Activated B cell treated with CpG ODN at 0.5 μM for 24 hours (primary cell): ENCODE results near the gene DMTF1. TPM values are rescaled to one million over a fixed set of nuclear protein-coding genes. Genes with fewer than 3 reads are reported as not detected.

Source experiments
- ATAC-seq: fragments of 200-7000 bp; cut with Tn5 transposase; one replicate; pipeline ENCODE4 v1.10.0; 2021; ENCODE audit warnings: low read depth, mild to moderate bottlenecking, moderate library complexity
- CTCF ChIA-PET: fragments of 350-600 bp; sonication (Branson Sonifier 250); formaldehyde crosslinking; loops from one replicate; lab custom pipeline; 2021; ENCODE audit warnings: antibody characterized with exemption; lab: Charles Lee
- POLR2A ChIA-PET: fragments of 350-600 bp; sonication (Branson Sonifier 250); formaldehyde crosslinking; loops from one replicate; lab custom pipeline; 2021; ENCODE audit warnings: antibody characterized with exemption; lab: Charles Lee
- DNase-seq: peaks from one replicate; pipeline ENCODE4 v3.0.0; 2022
- H3K27ac Mint-ChIP-seq: one replicate; pipeline ENCODE4 v1.8.0; 2020; ENCODE audit warnings: mixed read lengths
- H3K27me3 Mint-ChIP-seq: one replicate; pipeline ENCODE4 v1.8.0; 2021; ENCODE audit warnings: mixed read lengths
- H3K36me3 Mint-ChIP-seq: one replicate; pipeline ENCODE4 v1.8.0; 2021; ENCODE audit warnings: low read depth, mixed read lengths
- H3K4me1 Mint-ChIP-seq: one replicate; pipeline ENCODE4 v1.8.0; 2021; ENCODE audit warnings: mixed read lengths
- H3K4me3 Mint-ChIP-seq: one replicate; pipeline ENCODE4 v1.8.0; 2020; ENCODE audit warnings: mild to moderate bottlenecking, mixed read lengths
- H3K9me3 Mint-ChIP-seq: one replicate; pipeline ENCODE4 v1.8.0; 2020; ENCODE audit warnings: mixed read lengths
- CTCF ChIP-seq: fragments of 200-600 bp; IDR thresholded peaks from one replicate; pipeline ENCODE4 v1.8.0; 2022; ENCODE audit warnings: antibody characterized with exemption, mild to moderate bottlenecking
- intact Hi-C: fragments of 100-400 bp; cut with micrococcal nuclease; formaldehyde crosslinking; loops from one replicate; pipeline ENCODE4 v1.15.1; 2024
- total RNA-seq: library from RNA; stranded (reverse); gene quantifications from 2 replicates; pipeline ENCODE4 v1.2.3, GENCODE V29; 2022

Gene DMTF1, protein sequence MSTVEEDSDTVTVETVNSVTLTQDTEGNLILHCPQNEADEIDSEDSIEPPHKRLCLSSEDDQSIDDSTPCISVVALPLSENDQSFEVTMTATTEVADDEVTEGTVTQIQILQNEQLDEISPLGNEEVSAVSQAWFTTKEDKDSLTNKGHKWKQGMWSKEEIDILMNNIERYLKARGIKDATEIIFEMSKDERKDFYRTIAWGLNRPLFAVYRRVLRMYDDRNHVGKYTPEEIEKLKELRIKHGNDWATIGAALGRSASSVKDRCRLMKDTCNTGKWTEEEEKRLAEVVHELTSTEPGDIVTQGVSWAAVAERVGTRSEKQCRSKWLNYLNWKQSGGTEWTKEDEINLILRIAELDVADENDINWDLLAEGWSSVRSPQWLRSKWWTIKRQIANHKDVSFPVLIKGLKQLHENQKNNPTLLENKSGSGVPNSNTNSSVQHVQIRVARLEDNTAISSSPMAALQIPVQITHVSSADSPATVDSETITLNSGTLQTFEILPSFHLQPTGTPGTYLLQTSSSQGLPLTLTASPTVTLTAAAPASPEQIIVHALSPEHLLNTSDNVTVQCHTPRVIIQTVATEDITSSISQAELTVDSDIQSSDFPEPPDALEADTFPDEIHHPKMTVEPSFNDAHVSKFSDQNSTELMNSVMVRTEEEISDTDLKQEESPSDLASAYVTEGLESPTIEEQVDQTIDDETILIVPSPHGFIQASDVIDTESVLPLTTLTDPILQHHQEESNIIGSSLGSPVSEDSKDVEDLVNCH
- total RNA-seq = 159 and 175 TPM in 2 replicates

DNA sequence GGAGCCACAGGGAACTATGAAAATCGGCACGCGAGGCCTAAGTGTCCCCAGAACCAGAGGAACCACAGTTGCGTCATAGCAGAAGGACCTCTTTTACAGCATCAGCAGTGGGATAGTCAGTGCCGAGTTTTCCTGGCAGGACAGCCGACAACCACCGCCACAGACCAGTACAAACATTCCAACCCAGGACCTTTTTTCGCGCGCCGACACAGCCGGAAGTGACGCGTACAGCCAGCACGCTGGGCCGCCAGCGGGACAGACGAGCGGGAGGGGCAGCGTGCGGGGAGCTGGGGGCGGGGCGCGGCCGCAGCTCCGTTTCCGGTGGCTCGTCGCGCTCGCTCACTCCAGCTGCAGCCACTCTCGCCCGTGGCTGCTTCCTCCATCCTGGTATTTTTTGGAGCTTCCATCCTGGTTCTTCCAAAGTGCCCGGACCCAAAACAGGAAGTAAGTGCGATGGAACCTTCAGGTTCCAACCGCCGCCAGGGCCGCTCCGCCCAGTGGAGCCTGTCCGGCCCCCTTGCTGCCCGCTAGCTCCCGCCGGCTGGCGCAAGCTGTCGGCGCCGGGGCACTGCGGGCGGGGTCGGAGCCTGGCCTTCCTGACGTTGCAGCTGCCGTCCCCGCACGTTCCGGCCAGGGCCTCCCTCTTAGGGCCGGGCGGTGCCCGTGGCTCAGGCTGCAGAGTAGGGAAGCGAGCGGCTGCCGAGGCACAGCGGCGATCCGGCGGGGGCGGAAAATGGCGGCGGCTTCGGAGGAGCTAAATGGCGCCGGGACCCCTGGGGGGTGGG, at the start of gene DMTF1:
Gene DMTF1, plus strand, starts transcription at position 342 of the 785 bp plus-strand sequence. CDS start 12,489 bp downstream, outside the sequence.
- ChIA-PET CTCF (interaction anchor here (0.7 to 1.0 kb wide), 2 partner anchors 10 to 70 kb away, joined by 3 read pairs; no protein-coding TSS in a partner anchor), POLR2A (interaction anchor here (0.6 to 9.4 kb wide), 20 partner anchors 9 to 723 kb away, joined by 3 to 311 read pairs (median 5); partner anchors contain the start of genes CROT, DBF4, ELAPOR2 and SLC25A40)
- Mint-ChIP-seq H3K9me3 (no peaks in the 10 kb centered on the region), H3K27me3 (no peaks in the 10 kb centered on the region), H3K4me1 (peaks cover 49% of the 10 kb centered on the region), H3K4me3 (peak within 1 kb of the TSS; percentile 99), H3K36me3 (peaks cover 30% of the 10 kb centered on the region), H3K27ac (peak within 1 kb of the TSS; percentile 99)
- no peak for TF ChIP-seq CTCF
- peak; percentile 81 for DNase-seq
- ATAC-seq = peak; percentile 85
- intact Hi-C loops = loop anchor here (1.0 to 10.0 kb wide), 12 partner anchors 35 to 1065 kb away; partner anchors contain the start of genes ADAM22, CROT, DBF4 and ELAPOR2

DNA sequence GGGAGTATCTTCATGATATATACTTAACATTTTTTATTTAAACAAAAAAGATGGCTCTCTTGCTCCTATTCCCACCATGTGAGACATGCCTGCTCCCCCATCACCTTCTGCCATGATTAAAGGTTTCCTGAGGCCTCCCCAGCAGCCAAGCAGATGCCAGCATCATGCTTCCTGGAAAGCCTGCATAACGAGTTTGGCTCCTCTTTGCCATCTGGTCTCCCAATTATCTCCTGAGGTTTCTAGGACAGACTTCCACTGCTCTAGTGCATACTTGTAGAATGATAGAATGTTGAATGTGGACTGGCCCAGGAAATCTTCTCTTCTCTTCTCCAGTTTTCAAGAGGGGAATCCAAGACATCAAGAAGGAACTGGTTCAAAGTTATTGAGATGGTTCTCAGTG, 46.9 kb upstream of the DMTF1 start:
- H3K27me3 Mint-ChIP-seq = peaks cover 18% of the 10 kb centered on the region
- ATAC-seq (no peak), DNase-seq (no peak)
- no peaks in the 10 kb centered on the region for H3K9me3 Mint-ChIP-seq
- H3K4me3 Mint-ChIP-seq = no peak overlapping the region
- CTCF ChIA-PET = no interaction called here
- POLR2A ChIA-PET = no interaction called here
- H3K27ac Mint-ChIP-seq = no peak overlapping the region
- no peaks in the 10 kb centered on the region for H3K4me1 Mint-ChIP-seq
- H3K36me3 Mint-ChIP-seq = no peaks in the 10 kb centered on the region
- intact Hi-C loops = no loop called here
- TF ChIP-seq CTCF = no peak

DNA sequence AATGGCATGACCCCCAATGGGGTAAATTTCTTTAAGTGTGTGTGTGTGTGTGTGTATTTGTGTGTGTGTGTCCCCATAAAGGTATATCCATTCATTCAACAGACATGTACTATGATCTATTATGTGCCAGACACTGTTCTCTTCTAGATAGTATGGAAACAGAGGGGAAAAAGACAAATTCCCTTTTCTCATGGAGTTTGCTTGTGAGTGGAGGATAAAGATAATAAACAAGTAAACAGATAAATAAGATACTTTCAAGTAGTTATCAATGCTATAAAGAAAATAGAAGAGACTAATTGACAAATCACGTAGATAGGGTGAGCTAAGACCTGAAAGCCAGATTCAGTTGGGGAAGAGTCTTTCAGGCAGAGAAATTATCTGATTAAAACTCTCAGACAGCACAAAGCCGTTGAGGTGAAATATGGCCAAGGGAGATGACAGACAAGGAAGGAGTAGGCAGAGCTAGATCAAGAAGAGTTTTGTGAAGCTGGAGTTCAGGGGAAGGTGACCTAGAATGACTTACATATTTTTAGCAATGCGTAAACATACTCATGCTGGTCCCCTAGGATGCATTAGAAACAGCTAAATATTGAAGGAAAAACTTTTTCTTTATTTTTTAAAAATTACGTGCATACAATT, 45.2 kb upstream of the DMTF1 start:
- POLR2A ChIA-PET = no interaction called here
- DNase-seq (no peak), ATAC-seq (no peak)
- no peaks in the 10 kb centered on the region for H3K4me1 Mint-ChIP-seq
- CTCF ChIA-PET = no interaction called here
- no peak overlapping the region for H3K4me3 Mint-ChIP-seq
- no peak overlapping the region for H3K27ac Mint-ChIP-seq
- TF ChIP-seq CTCF = no peak
- H3K9me3 Mint-ChIP-seq = no peaks in the 10 kb centered on the region
- intact Hi-C loops = no loop called here
- peaks cover 11% of the 10 kb centered on the region for H3K27me3 Mint-ChIP-seq
- H3K36me3 Mint-ChIP-seq = no peaks in the 10 kb centered on the region

- Mint-ChIP-seq H3K9me3 (no peaks in the 10 kb centered on the region), H3K36me3 (no peaks in the 10 kb centered on the region), H3K27me3 (peaks cover 12% of the 10 kb centered on the region), H3K27ac (no peak overlapping the region), H3K4me1 (no peaks in the 10 kb centered on the region), H3K4me3 (no peak overlapping the region)
- DNase-seq (no peak), ATAC-seq (no peak)
- ChIA-PET POLR2A (no interaction called here), CTCF (no interaction called here)
- intact Hi-C loops = no loop called here
- TF ChIP-seq CTCF = no peak
These were observed 44.1 kb upstream of the DMTF1 start for GRCh38 chr7:87107949-87108776.
